HepG2 (cell line): ENCODE results near the gene UGT1A4. TPM values are rescaled to one million over a fixed set of nuclear protein-coding genes. Genes with fewer than 3 reads are reported as not detected.

Source experiments
- BRCA1 ChIP-seq: sonication (generic); formaldehyde crosslinking; IDR thresholded peaks from 2 replicates; pipeline ENCODE4 v1.4.0; 2020; ENCODE audit warnings: missing genetic modification reagents
- KLF11 ChIP-seq: IDR thresholded peaks from 2 replicates; pipeline ENCODE4 v1.6.1; 2016; ENCODE audit warnings: missing compliant biosample characterization
- MIER3 ChIP-seq: IDR thresholded peaks from 2 replicates; pipeline ENCODE4 v1.6.1; 2016; ENCODE audit warnings: missing compliant biosample characterization, borderline replicate concordance
- NFIC ChIP-seq: IDR thresholded peaks from 2 replicates; pipeline ENCODE4 v1.6.1; 2012; ENCODE audit warnings: mild to moderate bottlenecking, low read length, inconsistent platforms
- PPARG ChIP-seq: conservative IDR thresholded peaks from 2 replicates; pipeline ENCODE4 v1.6.1; 2016; ENCODE audit warnings: missing biosample characterization, missing genetic modification reagents
- SALL2 ChIP-seq: sonication (generic); formaldehyde crosslinking; IDR thresholded peaks from 2 replicates; pipeline ENCODE4 v1.8.1; 2023; ENCODE audit warnings: mild to moderate bottlenecking, missing genetic modification reagents, inconsistent platforms
- ZNF331 ChIP-seq: sonication (generic); formaldehyde crosslinking; IDR thresholded peaks from 2 replicates; pipeline ENCODE4 v1.4.0; 2020; ENCODE audit warnings: missing genetic modification reagents
- ZNF333 ChIP-seq: sonication (generic); formaldehyde crosslinking; IDR thresholded peaks from 2 replicates; pipeline ENCODE4 v1.4.0; 2020; ENCODE audit warnings: mild to moderate bottlenecking, missing genetic modification reagents, borderline replicate concordance
- ZNF543 ChIP-seq: sonication (generic); formaldehyde crosslinking; IDR thresholded peaks from 2 replicates; pipeline ENCODE4 v1.4.0; 2020; ENCODE audit warnings: mild to moderate bottlenecking, missing genetic modification reagents
- ZNF781 ChIP-seq: sonication (generic); formaldehyde crosslinking; IDR thresholded peaks from 2 replicates; pipeline ENCODE4 v1.5.1; 2020; ENCODE audit warnings: borderline replicate concordance, mild to moderate bottlenecking, missing genetic modification reagents; ENCODE audit errors: not compliant biosample characterization
- polyA plus RNA-seq, 8 experiments: library from polyadenylated mRNA; depleted of rRNA in 3 of 8; stranded (reverse) in 7 of 8; unstranded in 1 of 8; fragments of >200 nt; fragmentation: Illumina TruSeq in 4 of 8; extraction: Trizol in 4 of 8; gene quantifications; 2 replicates each; pipeline versions ENCODE4 v1.2.1 to v1.2.3, GENCODE V29; 2011 to 2016; ENCODE audit warnings: low read depth in 4 of 8, missing spikeins in 1 of 8, mixed read lengths in 1 of 8; ENCODE audit not compliant: insufficient read depth in 1 of 8
- total RNA-seq, 5 experiments: library from RNA; depleted of rRNA; stranded (reverse); fragments of >200 nt; fragmentation: Illumina TruSeq; extraction: Trizol; gene quantifications; 2 replicates each; pipeline ENCODE4 v1.2.3, GENCODE V29; 2016; ENCODE audit warnings: low read depth in 1 of 5
- TF ChIP-seq, protein P1 (sequence below): sonication (generic); formaldehyde crosslinking; conservative IDR thresholded peaks from 2 replicates; pipeline ENCODE4 v1.5.0; 2020; ENCODE audit warnings: missing genetic modification reagents
- TF ChIP-seq, protein P2 (sequence below): sonication (generic); formaldehyde crosslinking; IDR thresholded peaks from 2 replicates; pipeline ENCODE4 v1.5.1; 2020; ENCODE audit warnings: mild to moderate bottlenecking, missing genetic modification reagents, moderate library complexity
- TF ChIP-seq, protein P3 (sequence below): sonication (generic); formaldehyde crosslinking; conservative IDR thresholded peaks from 2 replicates; pipeline ENCODE4 v1.8.1; 2023; ENCODE audit warnings: missing genetic modification reagents

The UGT1A4 gene
- total and polyA plus RNA-seq, 2 of the 13 experiments (the other 11 are each of a cell fraction or from before 2014, with no cell fraction given) = not detected

DNA sequence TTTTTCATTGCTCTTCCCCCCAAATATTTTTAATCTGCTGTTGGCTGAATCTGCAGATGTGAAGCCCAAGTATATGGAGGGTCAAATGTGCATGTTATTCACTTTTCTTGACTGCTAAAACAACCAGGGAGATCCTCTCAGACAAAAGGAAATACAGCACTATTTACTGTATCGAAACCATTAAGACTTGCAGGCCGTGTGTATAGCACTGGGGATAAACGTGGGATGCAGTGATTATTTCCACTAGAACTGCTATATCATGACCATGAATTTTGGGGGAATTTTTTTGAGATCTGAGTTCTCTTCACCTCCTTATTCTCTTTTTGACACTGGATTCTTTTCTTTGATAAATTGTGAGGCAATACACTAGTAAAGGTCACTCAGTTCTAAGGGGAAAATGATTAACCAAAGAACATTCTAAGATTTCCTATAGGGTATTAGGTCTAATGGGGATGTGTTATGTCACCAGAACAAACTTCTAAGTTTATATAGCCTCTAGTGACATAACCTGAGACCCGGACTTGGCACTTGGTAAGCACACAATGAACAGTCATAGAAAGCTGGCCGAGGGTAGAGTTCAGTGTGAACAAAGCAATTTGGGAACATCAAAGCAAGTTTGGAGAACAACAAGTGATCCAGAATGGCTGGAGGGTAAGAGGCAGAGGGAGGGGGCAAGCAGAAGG lies 26.7 kb downstream of the UGT1A4 start (continued):
- TF ChIP-seq ZNF781 (CRISPR knock-in tag) (peak; percentile 66), KLF11 (CRISPR knock-in tag) (peak; percentile 74; the same call in 1 of the 2 replicates), MIER3 (peak; percentile 95; the same call in 1 of the 2 replicates), ZNF331 (CRISPR knock-in tag) (peak; percentile 84), NFIC (peak; percentile 98), PPARG (CRISPR knock-in tag) (peak; percentile 95), ZNF543 (CRISPR knock-in tag) (peak; percentile 44; the same call in 1 of the 2 replicates), BRCA1 (CRISPR knock-in tag) (peak; percentile 70; the same call in 1 of the 2 replicates), ZNF333 (CRISPR knock-in tag) (no peak), SALL2 (CRISPR knock-in tag) (no peak; the same call in 1 of the 2 replicates)
- TF ChIP-seq, protein P1, sequence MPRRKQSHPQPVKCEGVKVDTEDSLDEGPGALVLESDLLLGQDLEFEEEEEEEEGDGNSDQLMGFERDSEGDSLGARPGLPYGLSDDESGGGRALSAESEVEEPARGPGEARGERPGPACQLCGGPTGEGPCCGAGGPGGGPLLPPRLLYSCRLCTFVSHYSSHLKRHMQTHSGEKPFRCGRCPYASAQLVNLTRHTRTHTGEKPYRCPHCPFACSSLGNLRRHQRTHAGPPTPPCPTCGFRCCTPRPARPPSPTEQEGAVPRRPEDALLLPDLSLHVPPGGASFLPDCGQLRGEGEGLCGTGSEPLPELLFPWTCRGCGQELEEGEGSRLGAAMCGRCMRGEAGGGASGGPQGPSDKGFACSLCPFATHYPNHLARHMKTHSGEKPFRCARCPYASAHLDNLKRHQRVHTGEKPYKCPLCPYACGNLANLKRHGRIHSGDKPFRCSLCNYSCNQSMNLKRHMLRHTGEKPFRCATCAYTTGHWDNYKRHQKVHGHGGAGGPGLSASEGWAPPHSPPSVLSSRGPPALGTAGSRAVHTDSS (CRISPR knock-in tag) = no peak
- TF ChIP-seq, protein P2, sequence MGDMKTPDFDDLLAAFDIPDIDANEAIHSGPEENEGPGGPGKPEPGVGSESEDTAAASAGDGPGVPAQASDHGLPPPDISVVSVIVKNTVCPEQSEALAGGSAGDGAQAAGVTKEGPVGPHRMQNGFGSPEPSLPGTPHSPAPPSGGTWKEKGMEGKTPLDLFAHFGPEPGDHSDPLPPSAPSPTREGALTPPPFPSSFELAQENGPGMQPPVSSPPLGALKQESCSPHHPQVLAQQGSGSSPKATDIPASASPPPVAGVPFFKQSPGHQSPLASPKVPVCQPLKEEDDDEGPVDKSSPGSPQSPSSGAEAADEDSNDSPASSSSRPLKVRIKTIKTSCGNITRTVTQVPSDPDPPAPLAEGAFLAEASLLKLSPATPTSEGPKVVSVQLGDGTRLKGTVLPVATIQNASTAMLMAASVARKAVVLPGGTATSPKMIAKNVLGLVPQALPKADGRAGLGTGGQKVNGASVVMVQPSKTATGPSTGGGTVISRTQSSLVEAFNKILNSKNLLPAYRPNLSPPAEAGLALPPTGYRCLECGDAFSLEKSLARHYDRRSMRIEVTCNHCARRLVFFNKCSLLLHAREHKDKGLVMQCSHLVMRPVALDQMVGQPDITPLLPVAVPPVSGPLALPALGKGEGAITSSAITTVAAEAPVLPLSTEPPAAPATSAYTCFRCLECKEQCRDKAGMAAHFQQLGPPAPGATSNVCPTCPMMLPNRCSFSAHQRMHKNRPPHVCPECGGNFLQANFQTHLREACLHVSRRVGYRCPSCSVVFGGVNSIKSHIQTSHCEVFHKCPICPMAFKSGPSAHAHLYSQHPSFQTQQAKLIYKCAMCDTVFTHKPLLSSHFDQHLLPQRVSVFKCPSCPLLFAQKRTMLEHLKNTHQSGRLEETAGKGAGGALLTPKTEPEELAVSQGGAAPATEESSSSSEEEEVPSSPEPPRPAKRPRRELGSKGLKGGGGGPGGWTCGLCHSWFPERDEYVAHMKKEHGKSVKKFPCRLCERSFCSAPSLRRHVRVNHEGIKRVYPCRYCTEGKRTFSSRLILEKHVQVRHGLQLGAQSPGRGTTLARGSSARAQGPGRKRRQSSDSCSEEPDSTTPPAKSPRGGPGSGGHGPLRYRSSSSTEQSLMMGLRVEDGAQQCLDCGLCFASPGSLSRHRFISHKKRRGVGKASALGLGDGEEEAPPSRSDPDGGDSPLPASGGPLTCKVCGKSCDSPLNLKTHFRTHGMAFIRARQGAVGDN = no peak
- TF ChIP-seq, protein P3, sequence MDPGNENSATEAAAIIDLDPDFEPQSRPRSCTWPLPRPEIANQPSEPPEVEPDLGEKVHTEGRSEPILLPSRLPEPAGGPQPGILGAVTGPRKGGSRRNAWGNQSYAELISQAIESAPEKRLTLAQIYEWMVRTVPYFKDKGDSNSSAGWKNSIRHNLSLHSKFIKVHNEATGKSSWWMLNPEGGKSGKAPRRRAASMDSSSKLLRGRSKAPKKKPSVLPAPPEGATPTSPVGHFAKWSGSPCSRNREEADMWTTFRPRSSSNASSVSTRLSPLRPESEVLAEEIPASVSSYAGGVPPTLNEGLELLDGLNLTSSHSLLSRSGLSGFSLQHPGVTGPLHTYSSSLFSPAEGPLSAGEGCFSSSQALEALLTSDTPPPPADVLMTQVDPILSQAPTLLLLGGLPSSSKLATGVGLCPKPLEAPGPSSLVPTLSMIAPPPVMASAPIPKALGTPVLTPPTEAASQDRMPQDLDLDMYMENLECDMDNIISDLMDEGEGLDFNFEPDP (CRISPR knock-in tag) = no peak
